K562 (cell line): ENCODE data around the gene CELF6. TPM values are rescaled to one million over a fixed set of nuclear protein-coding genes. Genes with fewer than 3 reads are reported as not detected.
A peak's percentile ranks its signal among the peaks of the same experiment; 100 is the strongest.

ENCODE experiments used
- CTCF ChIP-seq, 3 experiments: IDR thresholded peaks in 2 of 3; conservative IDR thresholded peaks in 1 of 3; 2 replicates each; pipeline ENCODE4 v1.5.1; 2011 to 2012; ENCODE audit warnings: low read length in 3 of 3, mild to moderate bottlenecking in 3 of 3, control low read depth in 2 of 3, improper control_type of control experiment in 1 of 3, inconsistent platforms in 1 of 3, low read depth in 1 of 3, mixed read lengths in 1 of 3, moderate library complexity in 1 of 3; ENCODE audit not compliant: insufficient read depth in 2 of 3
- HMBOX1 ChIP-seq: sonication (generic); IDR thresholded peaks from 2 replicates; pipeline ENCODE4 v1.6.1; 2016
- TFAP4 ChIP-seq: sonication (generic); formaldehyde crosslinking; IDR thresholded peaks from 2 replicates; pipeline ENCODE4 v1.8.0; 2022; ENCODE audit warnings: missing genetic modification reagents, mild to moderate bottlenecking, moderate library complexity, borderline replicate concordance
- THRB ChIP-seq: fragments of 450-650 bp; formaldehyde crosslinking; conservative IDR thresholded peaks from 2 replicates; pipeline ENCODE4 v1.4.0; 2022; ENCODE audit warnings: mild to moderate bottlenecking, missing genetic modification characterization
- polyA plus RNA-seq, 8 experiments: library from polyadenylated mRNA; depleted of rRNA in 4 of 8; stranded (reverse) in 5 of 8; unstranded in 3 of 8; fragments of >200 nt; fragmentation: Nextera tagmentation in 2 of 8; fragmentation: Illumina TruSeq in 1 of 8; extraction: Ambion mirVana in 2 of 8; extraction: Trizol in 1 of 8; gene quantifications; 2 replicates each; pipeline versions ENCODE4 v1.2.1 to v1.2.3, GENCODE V29; 2011 to 2014; ENCODE audit warnings: inconsistent platforms in 1 of 8, missing spikeins in 1 of 8
- total RNA-seq, 7 experiments: library from RNA; depleted of rRNA in 6 of 7; stranded (reverse); fragments of >200 nt in 6 of 7; fragmentation: Illumina TruSeq in 2 of 7; extraction: Trizol in 2 of 7; gene quantifications; 2 replicates each; pipeline versions ENCODE4 v1.2.1 to v1.2.3, GENCODE V29; 2011 to 2021; ENCODE audit warnings: low replicate concordance in 1 of 7

The CELF6 gene
- total and polyA plus RNA-seq, 9 of the 15 experiments (the other 6 are each of a cell fraction or from before 2014, with no cell fraction given) = 0.01 to 0.11 TPM; not detected in 7

GRCh38 chr15:72312605-72313447 is 7.1 kb downstream of the CELF6 start (continued):
- TF ChIP-seq HMBOX1 (no peak), TFAP4 (CRISPR knock-in tag) (peak; percentile 21; the same call in 1 of the 2 replicates), THRB (no peak), CTCF (IDR thresholded peaks at IDR 0.05 in 2 of 3, conservative IDR thresholded peaks at IDR 0.05 in 1 of 3; ENCODE audit: insufficient read depth in 2 of 3, low read depth in 1 of 3, low read length in 3 of 3) (peak; percentile 79 to 83 (median 80))
